ENCODE data around the gene PITX1.

DNA sequence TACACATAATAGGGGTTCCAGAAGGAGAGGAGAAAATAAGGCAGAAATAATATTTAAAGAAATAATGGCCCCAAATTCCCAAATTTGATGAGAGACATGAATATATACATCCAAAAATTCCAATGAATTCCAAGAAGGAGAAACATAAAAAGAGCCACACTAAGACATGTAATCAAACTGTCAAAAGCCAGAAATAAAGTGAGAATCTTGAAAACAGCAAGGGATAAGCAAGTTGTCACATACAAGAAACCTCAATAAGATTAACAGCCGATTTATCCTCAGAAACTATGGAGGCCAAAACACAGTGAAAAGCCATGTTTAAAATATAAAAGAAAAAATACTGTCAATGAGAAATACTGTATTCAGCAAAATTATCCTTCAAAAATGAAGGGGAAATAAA is 51.8 kb downstream of the PITX1 start:
- TF ChIP-seq, protein P1, sequence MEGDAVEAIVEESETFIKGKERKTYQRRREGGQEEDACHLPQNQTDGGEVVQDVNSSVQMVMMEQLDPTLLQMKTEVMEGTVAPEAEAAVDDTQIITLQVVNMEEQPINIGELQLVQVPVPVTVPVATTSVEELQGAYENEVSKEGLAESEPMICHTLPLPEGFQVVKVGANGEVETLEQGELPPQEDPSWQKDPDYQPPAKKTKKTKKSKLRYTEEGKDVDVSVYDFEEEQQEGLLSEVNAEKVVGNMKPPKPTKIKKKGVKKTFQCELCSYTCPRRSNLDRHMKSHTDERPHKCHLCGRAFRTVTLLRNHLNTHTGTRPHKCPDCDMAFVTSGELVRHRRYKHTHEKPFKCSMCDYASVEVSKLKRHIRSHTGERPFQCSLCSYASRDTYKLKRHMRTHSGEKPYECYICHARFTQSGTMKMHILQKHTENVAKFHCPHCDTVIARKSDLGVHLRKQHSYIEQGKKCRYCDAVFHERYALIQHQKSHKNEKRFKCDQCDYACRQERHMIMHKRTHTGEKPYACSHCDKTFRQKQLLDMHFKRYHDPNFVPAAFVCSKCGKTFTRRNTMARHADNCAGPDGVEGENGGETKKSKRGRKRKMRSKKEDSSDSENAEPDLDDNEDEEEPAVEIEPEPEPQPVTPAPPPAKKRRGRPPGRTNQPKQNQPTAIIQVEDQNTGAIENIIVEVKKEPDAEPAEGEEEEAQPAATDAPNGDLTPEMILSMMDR (IDR thresholded peaks at IDR 0.05) = no peak
- no peak for TF ChIP-seq POLR2A (IDR thresholded peaks at IDR 0.05)
